ENCODE measurements around the gene CBFA2T3.

CBFA2T3 gene

DNA sequence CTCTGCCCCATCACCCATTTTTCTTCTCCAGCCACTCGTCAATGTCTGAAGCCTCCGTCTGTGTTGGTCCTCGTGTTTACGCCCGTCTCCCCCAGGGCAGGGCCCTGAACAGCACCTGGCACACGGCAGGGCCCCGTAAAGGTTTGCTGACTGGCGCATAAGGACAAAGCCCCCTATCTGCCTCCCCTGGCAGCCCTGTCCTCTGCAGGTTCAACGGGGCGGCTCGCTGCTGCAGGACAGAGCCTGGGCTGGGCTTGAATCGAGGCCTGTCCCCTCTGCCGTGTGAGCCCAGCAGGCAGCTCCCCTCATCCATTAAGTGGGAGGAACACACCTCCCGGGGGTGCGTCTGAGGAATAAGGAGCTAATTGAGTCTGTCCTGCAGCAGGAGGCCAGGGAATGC, 64.5 kb downstream of the CBFA2T3 start:
- peaks cover 84% of the 10 kb centered on the region; the same call in 1 of the 2 replicates for H3K79me2 ChIP-seq (ENCODE audit: insufficient read depth, low read length)
- TF ChIP-seq, protein P1, sequence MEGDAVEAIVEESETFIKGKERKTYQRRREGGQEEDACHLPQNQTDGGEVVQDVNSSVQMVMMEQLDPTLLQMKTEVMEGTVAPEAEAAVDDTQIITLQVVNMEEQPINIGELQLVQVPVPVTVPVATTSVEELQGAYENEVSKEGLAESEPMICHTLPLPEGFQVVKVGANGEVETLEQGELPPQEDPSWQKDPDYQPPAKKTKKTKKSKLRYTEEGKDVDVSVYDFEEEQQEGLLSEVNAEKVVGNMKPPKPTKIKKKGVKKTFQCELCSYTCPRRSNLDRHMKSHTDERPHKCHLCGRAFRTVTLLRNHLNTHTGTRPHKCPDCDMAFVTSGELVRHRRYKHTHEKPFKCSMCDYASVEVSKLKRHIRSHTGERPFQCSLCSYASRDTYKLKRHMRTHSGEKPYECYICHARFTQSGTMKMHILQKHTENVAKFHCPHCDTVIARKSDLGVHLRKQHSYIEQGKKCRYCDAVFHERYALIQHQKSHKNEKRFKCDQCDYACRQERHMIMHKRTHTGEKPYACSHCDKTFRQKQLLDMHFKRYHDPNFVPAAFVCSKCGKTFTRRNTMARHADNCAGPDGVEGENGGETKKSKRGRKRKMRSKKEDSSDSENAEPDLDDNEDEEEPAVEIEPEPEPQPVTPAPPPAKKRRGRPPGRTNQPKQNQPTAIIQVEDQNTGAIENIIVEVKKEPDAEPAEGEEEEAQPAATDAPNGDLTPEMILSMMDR (conservative IDR thresholded peaks at IDR 0.05; ENCODE audit: low read length): no peak
- no peak for TF ChIP-seq EZH2phosphoT487 (IDR thresholded peaks at IDR 0.05; ENCODE audit: borderline replicate concordance)
- peaks cover 49% of the 10 kb centered on the region for H4K20me1 ChIP-seq (ENCODE audit: insufficient read depth, low read length, poor library complexity, severe bottlenecking)

DNA sequence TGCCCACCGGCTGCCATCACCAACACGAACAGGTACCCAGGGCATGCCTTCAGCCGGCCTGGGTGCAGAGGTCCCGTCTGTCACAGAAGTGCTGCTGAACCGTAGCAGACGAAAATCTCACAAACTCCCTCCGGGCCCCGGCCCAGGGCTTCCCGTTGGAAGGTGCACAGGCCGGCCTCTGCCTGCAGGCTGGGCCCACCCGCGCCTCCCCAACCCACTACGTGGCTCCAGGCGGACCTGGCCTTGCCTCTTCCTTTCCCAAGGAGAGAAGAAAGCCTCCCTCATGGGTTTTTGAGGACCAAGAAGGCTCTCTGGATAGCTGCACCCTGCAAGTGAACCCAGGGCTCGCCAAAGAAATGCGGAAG, 65.1 kb downstream of the CBFA2T3 start:
- no peak overlapping the region for H3K9ac ChIP-seq (ENCODE audit: low read depth, low read length, poor library complexity, severe bottlenecking)
- H2AFZ ChIP-seq (ENCODE audit: low read length): no peak overlapping the region
- no peaks in the 10 kb centered on the region for H3K9me2 ChIP-seq (replicated peaks; ENCODE audit: low read depth, low read length)
- H3K36me3 ChIP-seq (ENCODE audit: insufficient read depth, low read length): peaks cover 18% of the 10 kb centered on the region; the same call in 1 of the 2 replicates
- H3K4me3 ChIP-seq (ENCODE audit: low read length, poor library complexity, severe bottlenecking): no peak overlapping the region
- H4K20me1 ChIP-seq (ENCODE audit: insufficient read depth, low read length, poor library complexity, severe bottlenecking): peaks cover 50% of the 10 kb centered on the region
- no peak overlapping the region for H3K4me2 ChIP-seq (ENCODE audit: low read depth, low read length, poor library complexity, severe bottlenecking)
- TF ChIP-seq EZH2phosphoT487 (IDR thresholded peaks at IDR 0.05; ENCODE audit: borderline replicate concordance): no peak
- TF ChIP-seq, protein P1 (conservative IDR thresholded peaks at IDR 0.05; ENCODE audit: low read length): no peak
- no peaks in the 10 kb centered on the region for H3K27me3 ChIP-seq (ENCODE audit: insufficient read depth, low read length, poor library complexity, severe bottlenecking)
- no peaks in the 10 kb centered on the region for H3K9me3 ChIP-seq (ENCODE audit: insufficient read depth, low read depth, low read length)
- no peaks in the 10 kb centered on the region for H3F3A ChIP-seq (ENCODE audit: low read depth)
- peaks cover 84% of the 10 kb centered on the region; the same call in 1 of the 2 replicates for H3K79me2 ChIP-seq (ENCODE audit: insufficient read depth, low read length)
- H3K4me1 ChIP-seq (ENCODE audit: insufficient read depth, low read length, poor library complexity, severe bottlenecking): no peaks in the 10 kb centered on the region

More for the DNA sequence above, 64.5 kb downstream of the CBFA2T3 start:
- Histone ChIP-seq H3K4me1 (ENCODE audit: insufficient read depth, low read length, poor library complexity, severe bottlenecking) (no peaks in the 10 kb centered on the region), H3K4me2 (ENCODE audit: low read depth, low read length, poor library complexity, severe bottlenecking) (no peak overlapping the region), H3K9ac (ENCODE audit: low read depth, low read length, poor library complexity, severe bottlenecking) (no peak overlapping the region), H3K9me3 (ENCODE audit: insufficient read depth, low read depth, low read length) (no peaks in the 10 kb centered on the region), H3K36me3 (ENCODE audit: insufficient read depth, low read length) (peaks cover 18% of the 10 kb centered on the region; the same call in 1 of the 2 replicates), H3K27me3 (ENCODE audit: insufficient read depth, low read length, poor library complexity, severe bottlenecking) (no peaks in the 10 kb centered on the region), H3K9me2 (replicated peaks; ENCODE audit: low read depth, low read length) (no peaks in the 10 kb centered on the region), H2AFZ (ENCODE audit: low read length) (no peak overlapping the region), H3K4me3 (ENCODE audit: low read length, poor library complexity, severe bottlenecking) (no peak overlapping the region), H3F3A (ENCODE audit: low read depth) (no peaks in the 10 kb centered on the region)

DNA sequence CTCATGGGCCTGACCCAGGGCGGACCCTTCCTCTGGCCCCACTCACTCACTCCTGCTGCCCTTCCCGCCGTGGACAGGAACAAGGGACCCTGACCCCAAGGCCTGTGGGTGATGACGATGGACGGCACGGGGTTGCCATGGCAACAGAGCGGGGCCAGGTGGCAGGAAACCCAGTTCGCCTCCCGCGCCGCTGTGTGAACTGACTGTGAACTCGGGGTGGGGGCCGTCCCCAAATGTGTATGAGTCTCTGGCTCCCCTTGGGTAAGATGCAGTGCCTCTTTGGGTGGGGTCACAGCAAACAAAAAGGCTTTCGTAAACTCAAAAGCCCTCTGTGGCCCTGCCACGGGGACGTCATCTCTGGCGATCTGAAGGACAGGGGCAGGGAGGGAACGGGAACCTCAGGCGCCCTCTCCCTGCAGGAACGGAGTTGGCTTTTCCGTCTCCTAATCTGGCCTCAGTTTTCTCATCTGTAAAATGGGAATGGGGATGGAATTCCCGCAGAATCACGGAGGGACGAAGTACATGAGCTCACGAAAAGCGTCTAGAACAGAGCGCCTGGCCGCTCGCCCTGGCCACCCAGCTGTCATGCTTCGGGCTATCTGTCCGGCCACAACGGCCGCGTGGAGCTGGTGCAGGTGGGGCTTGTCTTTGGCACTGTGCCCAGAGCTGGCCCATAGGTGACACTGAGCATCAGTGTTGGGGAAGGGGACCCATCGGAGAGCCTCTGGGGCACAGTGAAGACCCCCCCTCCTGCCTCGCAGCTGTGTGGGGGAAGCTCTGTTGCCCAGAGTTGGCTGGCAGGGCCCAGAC, 65.7 kb downstream of the CBFA2T3 start:
- H3K79me2 ChIP-seq (ENCODE audit: insufficient read depth, low read length): peaks cover 89% of the 10 kb centered on the region; the same call in 1 of the 2 replicates

More for the DNA sequence above, 65.7 kb downstream of the CBFA2T3 start:
- Histone ChIP-seq H3K27me3 (ENCODE audit: insufficient read depth, low read length, poor library complexity, severe bottlenecking) (no peaks in the 10 kb centered on the region), H4K20me1 (ENCODE audit: insufficient read depth, low read length, poor library complexity, severe bottlenecking) (peaks cover 56% of the 10 kb centered on the region), H2AFZ (ENCODE audit: low read length) (no peak overlapping the region), H3K4me1 (ENCODE audit: insufficient read depth, low read length, poor library complexity, severe bottlenecking) (no peaks in the 10 kb centered on the region), H3K4me2 (ENCODE audit: low read depth, low read length, poor library complexity, severe bottlenecking) (no peak overlapping the region), H3K9me3 (ENCODE audit: insufficient read depth, low read depth, low read length) (no peaks in the 10 kb centered on the region), H3K4me3 (ENCODE audit: low read length, poor library complexity, severe bottlenecking) (no peak overlapping the region), H3K9me2 (replicated peaks; ENCODE audit: low read depth, low read length) (no peaks in the 10 kb centered on the region), H3F3A (ENCODE audit: low read depth) (no peaks in the 10 kb centered on the region), H3K9ac (ENCODE audit: low read depth, low read length, poor library complexity, severe bottlenecking) (no peak overlapping the region), H3K36me3 (ENCODE audit: insufficient read depth, low read length) (peaks cover 18% of the 10 kb centered on the region; the same call in 1 of the 2 replicates)
- no peak for TF ChIP-seq EZH2phosphoT487 (IDR thresholded peaks at IDR 0.05; ENCODE audit: borderline replicate concordance)
- TF ChIP-seq, protein P1 (conservative IDR thresholded peaks at IDR 0.05; ENCODE audit: low read length): no peak

All from Loucy (cell line).